Thyroid gland (tissue), 4 donors: ENCODE data around the gene ETFDH. TPM values are rescaled to one million over a fixed set of nuclear protein-coding genes. Genes with fewer than 3 reads are reported as not detected.

Experiments used
- DNase-seq, 2 donors: peaks; one replicate each; pipeline ENCODE4 v3.0.0-alpha.2; 2019
- H3K27ac ChIP-seq, 3 donors: fragments of 200-600 bp; sonication (generic); 1 replicate in 2 of 3; 2 replicates in 1 of 3; pipeline ENCODE4 v1.5.1; 2016 to 2019; ENCODE audit warnings: mild to moderate bottlenecking in 1 of 3, moderate library complexity in 1 of 3
- H3K27me3 ChIP-seq: fragments of 200-600 bp; sonication (generic); one replicate; pipeline ENCODE4 v1.5.1; 2019
- H3K36me3 ChIP-seq, 2 donors: fragments of 200-600 bp; sonication (generic); one replicate each; pipeline ENCODE4 v1.5.1; 2016 to 2019
- H3K4me1 ChIP-seq, 2 donors: fragments of 200-600 bp; sonication (generic); one replicate each; pipeline ENCODE4 v1.5.1; 2017 to 2019
- H3K4me3 ChIP-seq, 3 donors: fragments of 200-600 bp; sonication (generic); replicated peaks in 1 of 3; 1 replicate in 2 of 3; 2 replicates in 1 of 3; pipeline ENCODE4 v1.5.1; 2016; ENCODE audit warnings: mild to moderate bottlenecking in 1 of 3
- H3K9me3 ChIP-seq: fragments of 200-600 bp; sonication (generic); one replicate; pipeline ENCODE4 v1.5.1; 2017
- POLR2A ChIP-seq, 2 donors: fragments of 450-650 bp; IDR thresholded peaks; one replicate each; pipeline ENCODE4 v1.6.1; 2017; ENCODE audit warnings: antibody characterized with exemption in 2 of 2, mild to moderate bottlenecking in 2 of 2, moderate library complexity in 1 of 2
- WGBS, 2 donors: methylation state at CpG; one replicate each; pipeline ENCODE4 v1.1.5; 2017; 5-methylcytosine and 5-hydroxymethylcytosine counted together
- intact Hi-C: fragments of 100-400 bp; cut with DNase I; formaldehyde crosslinking; loops from one replicate; pipeline ENCODE4 v1.15.1; 2023
- total RNA-seq, 4 donors: library from RNA; depleted of rRNA; stranded (reverse); fragments of >200 nt; gene quantifications; one replicate each; pipeline ENCODE4 v1.2.3, GENCODE V29; 2016
- TF ChIP-seq, protein P1 (sequence below), 6 experiments: fragments of 200-600 bp in 3 of 6; fragments of 450-650 bp in 3 of 6; sonication (generic) in 3 of 6; IDR thresholded peaks; one replicate each; pipeline ENCODE4 v1.5.1; 2016 to 2019; ENCODE audit warnings: antibody characterized with exemption in 6 of 6, mild to moderate bottlenecking in 2 of 6, inconsistent platforms in 1 of 6, moderate library complexity in 1 of 6

ETFDH gene
- total RNA-seq, result 10 to 100 TPM; 32.6 to 64.0 (median 52.3) TPM

- peak; percentile 59 to 94 for TF ChIP-seq POLR2A (IDR thresholded peaks at IDR 0.05)
- TF ChIP-seq, protein P1, sequence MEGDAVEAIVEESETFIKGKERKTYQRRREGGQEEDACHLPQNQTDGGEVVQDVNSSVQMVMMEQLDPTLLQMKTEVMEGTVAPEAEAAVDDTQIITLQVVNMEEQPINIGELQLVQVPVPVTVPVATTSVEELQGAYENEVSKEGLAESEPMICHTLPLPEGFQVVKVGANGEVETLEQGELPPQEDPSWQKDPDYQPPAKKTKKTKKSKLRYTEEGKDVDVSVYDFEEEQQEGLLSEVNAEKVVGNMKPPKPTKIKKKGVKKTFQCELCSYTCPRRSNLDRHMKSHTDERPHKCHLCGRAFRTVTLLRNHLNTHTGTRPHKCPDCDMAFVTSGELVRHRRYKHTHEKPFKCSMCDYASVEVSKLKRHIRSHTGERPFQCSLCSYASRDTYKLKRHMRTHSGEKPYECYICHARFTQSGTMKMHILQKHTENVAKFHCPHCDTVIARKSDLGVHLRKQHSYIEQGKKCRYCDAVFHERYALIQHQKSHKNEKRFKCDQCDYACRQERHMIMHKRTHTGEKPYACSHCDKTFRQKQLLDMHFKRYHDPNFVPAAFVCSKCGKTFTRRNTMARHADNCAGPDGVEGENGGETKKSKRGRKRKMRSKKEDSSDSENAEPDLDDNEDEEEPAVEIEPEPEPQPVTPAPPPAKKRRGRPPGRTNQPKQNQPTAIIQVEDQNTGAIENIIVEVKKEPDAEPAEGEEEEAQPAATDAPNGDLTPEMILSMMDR (IDR thresholded peaks at IDR 0.05), result peak; percentile 30 to 76 (median 64)
- peak; percentile 99 for DNase-seq
- Histone ChIP-seq H3K36me3 (no peaks in the 10 kb centered on the region), H3K27me3 (no peaks in the 10 kb centered on the region), H3K27ac (peak within 1 kb of the TSS; percentile 94 to 98 (median 96)), H3K4me3 (peak within 1 kb of the TSS; percentile 56 to 94 (median 91)), H3K4me1 (peaks cover 10 to 11% of the 10 kb centered on the region in 2 donors), H3K9me3 (no peaks in the 10 kb centered on the region)
- 0 to 3% methylated on average over 19 to 48 of the region's 60 CpGs for WGBS, 2 donors
- intact Hi-C loops, result no loop called here
These were observed at the start of gene ETFDH for GRCh38 chr4:158671915-158672806. Gene ETFDH, plus strand, starts transcription at chr4:158672296. Its CDS starts 161 bp downstream, at chr4:158672457.

GRCh38 chr4:158624889-158625478 is 47.1 kb upstream of the ETFDH start:
- H3K27me3 ChIP-seq, result no peaks in the 10 kb centered on the region
- intact Hi-C loops, result no loop called here
- TF ChIP-seq, protein P1 (IDR thresholded peaks at IDR 0.05), result peak in 5 of 6 experiments; percentile 36 to 65 (median 47)
- TF ChIP-seq POLR2A (IDR thresholded peaks at IDR 0.05), result no peak
- no peak overlapping the region for H3K27ac ChIP-seq
- WGBS, 2 donors, result 36 to 44% methylated on average over 3 of the region's 3 CpGs
- no peaks in the 10 kb centered on the region for H3K4me1 ChIP-seq
- H3K4me3 ChIP-seq, result no peak overlapping the region
- H3K9me3 ChIP-seq, result no peaks in the 10 kb centered on the region
- H3K36me3 ChIP-seq, result no peaks in the 10 kb centered on the region
- no peak for DNase-seq

DNA sequence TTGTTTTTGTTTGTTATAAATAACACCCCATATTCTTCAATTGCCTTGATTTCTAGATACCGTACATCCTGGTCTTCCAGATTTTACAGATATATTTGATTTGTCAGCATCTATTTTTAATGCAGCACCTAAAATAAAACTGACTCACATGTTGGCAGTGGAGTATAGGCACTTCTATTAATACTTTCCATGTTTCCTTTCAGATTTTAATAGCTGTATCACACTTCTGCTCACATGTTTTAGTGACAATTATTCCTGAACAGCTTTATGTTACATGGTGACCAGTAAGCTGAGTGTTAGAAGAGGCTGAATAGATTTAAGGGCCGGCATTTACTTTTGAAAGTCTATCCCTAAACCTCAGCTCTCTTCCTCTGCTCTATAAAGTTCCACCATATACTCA is 46.6 kb upstream of the ETFDH start:
- Histone ChIP-seq H3K27me3 (no peaks in the 10 kb centered on the region), H3K4me1 (no peaks in the 10 kb centered on the region), H3K27ac (no peak overlapping the region), H3K9me3 (no peaks in the 10 kb centered on the region), H3K36me3 (no peaks in the 10 kb centered on the region), H3K4me3 (no peak overlapping the region)
- DNase-seq, result no peak
- 73 to 76% methylated on average over 2 of the region's 2 CpGs for WGBS, 2 donors
- intact Hi-C loops, result no loop called here
- no peak for TF ChIP-seq POLR2A (IDR thresholded peaks at IDR 0.05)
- TF ChIP-seq, protein P1 (IDR thresholded peaks at IDR 0.05), result no peak

- no peaks in the 10 kb centered on the region for H3K4me1 ChIP-seq
- WGBS, 2 donors, result 21 to 23% methylated on average over 1 of the region's 1 CpG
- H3K36me3 ChIP-seq, result no peaks in the 10 kb centered on the region
- no peaks in the 10 kb centered on the region for H3K27me3 ChIP-seq
- no peak for DNase-seq
- intact Hi-C loops, result no loop called here
- H3K27ac ChIP-seq, result no peak overlapping the region
- TF ChIP-seq POLR2A (IDR thresholded peaks at IDR 0.05), result no peak
- TF ChIP-seq, protein P1 (IDR thresholded peaks at IDR 0.05), result no peak
- H3K4me3 ChIP-seq, result no peak overlapping the region
- H3K9me3 ChIP-seq, result no peaks in the 10 kb centered on the region
These were observed 41.2 kb upstream of the ETFDH start for GRCh38 chr4:158630893-158631292.

GRCh38 chr4:158636619-158637018 is 35.5 kb upstream of the ETFDH start:
- H3K27me3 ChIP-seq, result no peaks in the 10 kb centered on the region
- no peak for DNase-seq
- no peaks in the 10 kb centered on the region for H3K9me3 ChIP-seq
- no peaks in the 10 kb centered on the region for H3K4me1 ChIP-seq
- intact Hi-C loops, result no loop called here
- H3K4me3 ChIP-seq, result no peak overlapping the region
- TF ChIP-seq, protein P1 (IDR thresholded peaks at IDR 0.05), result no peak
- no peak for TF ChIP-seq POLR2A (IDR thresholded peaks at IDR 0.05)
- 91 to 95% methylated on average over 1 of the region's 1 CpG for WGBS, 2 donors
- no peak overlapping the region for H3K27ac ChIP-seq
- no peaks in the 10 kb centered on the region for H3K36me3 ChIP-seq
